C4-2B (cell line): ENCODE measurements around the gene SLITRK3.

Experiments
- ZFX ChIP-seq: fragments of 450-650 bp; IDR thresholded peaks from 2 replicates; pipeline ENCODE4 v1.6.1; 2017
- TF ChIP-seq, protein P1 (sequence below): fragments of 450-650 bp; conservative IDR thresholded peaks from 2 replicates; pipeline ENCODE4 v1.5.1; 2017; ENCODE audit warnings: mild to moderate bottlenecking

DNA sequence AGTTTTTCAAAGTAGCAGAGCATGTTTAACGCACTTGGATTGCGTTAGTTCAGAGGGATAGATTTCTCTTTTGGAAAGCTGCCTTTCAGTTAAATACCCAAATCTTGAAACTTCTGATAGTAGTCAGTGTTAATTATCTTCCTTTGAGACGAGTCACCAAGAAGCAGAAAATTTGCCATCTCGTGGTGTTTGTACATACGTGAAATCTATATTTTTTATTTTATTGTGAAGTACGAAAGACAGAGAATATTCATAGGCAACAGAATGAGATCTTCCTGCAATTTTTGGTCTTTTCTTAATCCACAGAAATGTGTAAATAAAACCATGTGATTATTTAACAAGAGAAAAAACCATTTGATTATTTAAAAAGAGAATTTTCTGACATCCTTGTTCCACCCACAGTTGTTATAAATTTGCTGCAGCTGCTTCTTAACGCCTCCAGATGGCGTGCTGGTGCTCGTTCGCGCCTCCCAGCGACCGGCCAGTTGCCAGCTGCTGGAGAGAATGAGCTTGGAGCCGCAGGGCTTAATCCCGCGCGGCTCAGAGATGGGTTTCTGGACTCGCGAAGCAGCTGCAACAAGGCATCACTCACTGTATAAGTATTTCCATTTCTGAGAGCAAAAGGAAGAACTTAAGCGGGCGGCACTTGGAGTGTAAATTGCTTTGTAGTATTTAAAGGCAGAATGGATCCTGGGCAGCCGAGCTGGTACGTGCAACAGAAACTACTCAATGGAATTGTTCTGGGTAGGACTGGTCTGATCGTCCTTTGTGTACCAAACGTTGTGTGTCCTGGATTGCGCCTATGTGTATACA, 10.5 kb upstream of the SLITRK3 start:
- TF ChIP-seq, protein P1, sequence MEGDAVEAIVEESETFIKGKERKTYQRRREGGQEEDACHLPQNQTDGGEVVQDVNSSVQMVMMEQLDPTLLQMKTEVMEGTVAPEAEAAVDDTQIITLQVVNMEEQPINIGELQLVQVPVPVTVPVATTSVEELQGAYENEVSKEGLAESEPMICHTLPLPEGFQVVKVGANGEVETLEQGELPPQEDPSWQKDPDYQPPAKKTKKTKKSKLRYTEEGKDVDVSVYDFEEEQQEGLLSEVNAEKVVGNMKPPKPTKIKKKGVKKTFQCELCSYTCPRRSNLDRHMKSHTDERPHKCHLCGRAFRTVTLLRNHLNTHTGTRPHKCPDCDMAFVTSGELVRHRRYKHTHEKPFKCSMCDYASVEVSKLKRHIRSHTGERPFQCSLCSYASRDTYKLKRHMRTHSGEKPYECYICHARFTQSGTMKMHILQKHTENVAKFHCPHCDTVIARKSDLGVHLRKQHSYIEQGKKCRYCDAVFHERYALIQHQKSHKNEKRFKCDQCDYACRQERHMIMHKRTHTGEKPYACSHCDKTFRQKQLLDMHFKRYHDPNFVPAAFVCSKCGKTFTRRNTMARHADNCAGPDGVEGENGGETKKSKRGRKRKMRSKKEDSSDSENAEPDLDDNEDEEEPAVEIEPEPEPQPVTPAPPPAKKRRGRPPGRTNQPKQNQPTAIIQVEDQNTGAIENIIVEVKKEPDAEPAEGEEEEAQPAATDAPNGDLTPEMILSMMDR, result peak; percentile 99
- TF ChIP-seq ZFX, result no peak
